A549 (cell line): ENCODE measurements around the gene TTN. TPM values are rescaled to one million over a fixed set of nuclear protein-coding genes. Genes with fewer than 3 reads are reported as not detected.

Source experiments
- ATAC-seq, 2 experiments: fragments of 200-7000 bp in 1 of 2; fragments of >200 bp in 1 of 2; cut with Nextera tagmentation in 1 of 2; cut with Tn5 transposase in 1 of 2; 3 replicates each; pipeline versions ENCODE4 v1.8.0 to v1.9.1; 2018 to 2020; ENCODE audit warnings: mild to moderate bottlenecking in 1 of 2, moderate library complexity in 1 of 2
- CTCF ChIA-PET: fragments of 300-600 bp; sonication (Branson Sonifier 250); formaldehyde crosslinking; extraction: SDS; loops from one replicate; lab custom pipeline; 2021; ENCODE audit warnings: antibody characterized with exemption, inconsistent platforms; lab: Yijun Ruan, JAX
- POLR2A ChIA-PET: fragments of 350-600 bp; formaldehyde crosslinking; extraction: SDS; loops from one replicate; lab custom pipeline; 2021; ENCODE audit warnings: antibody characterized with exemption, inconsistent platforms; lab: Yijun Ruan, JAX
- DNase-seq, 2 experiments: peaks; one replicate each; pipeline versions ENCODE4 v3.0.0 to v3.0.0-alpha.2; 2011 to 2016; ENCODE audit warnings: low read depth in 1 of 2, low spot score in 1 of 2
- FAIRE-seq: peaks from 2 replicates; lab custom pipeline; 2011; peaks lifted over from hg19 to GRCh38; lab: Jason Lieb, UNC
- H3K27ac ChIP-seq, 2 experiments: fragments of >200 bp; sonication (Bioruptor Twin); formaldehyde crosslinking; 3 replicates each; pipeline ENCODE4 v1.5.1; 2016 to 2017
- H3K4me1 ChIP-seq: fragments of >200 bp; sonication (Bioruptor Twin); formaldehyde crosslinking; 3 replicates; pipeline ENCODE4 v1.6.1; 2016
- H3K4me2 ChIP-seq: fragments of >200 bp; sonication (Bioruptor Twin); formaldehyde crosslinking; 3 replicates; pipeline ENCODE4 v1.6.1; 2016
- H3K4me3 ChIP-seq: fragments of >200 bp; sonication (Bioruptor Twin); formaldehyde crosslinking; 3 replicates; pipeline ENCODE4 v1.5.1; 2016
- H3K9me3 ChIP-seq: fragments of >200 bp; sonication (Bioruptor Twin); formaldehyde crosslinking; 3 replicates; pipeline ENCODE4 v1.6.1; 2016
- ATOH8 ChIP-seq: fragments of 250-450 bp; sonication (Bioruptor Pico); IDR thresholded peaks from 2 replicates; pipeline ENCODE4 v1.5.0; 2020; ENCODE audit warnings: low read depth, mild to moderate bottlenecking, moderate library complexity
- BCL3 ChIP-seq: fragments of >200 bp; sonication (Bioruptor Twin); formaldehyde crosslinking; IDR thresholded peaks from 3 replicates; pipeline ENCODE4 v1.6.1; 2016
- EHMT2 ChIP-seq: fragments of 200-600 bp; sonication (generic); IDR thresholded peaks from 2 replicates; pipeline ENCODE4 v1.6.1; 2016; ENCODE audit warnings: antibody characterized with exemption, low read depth, mild to moderate bottlenecking, moderate library complexity
- ESRRA ChIP-seq: fragments of 150-350 bp; IDR thresholded peaks from 2 replicates; pipeline ENCODE4 v1.6.1; 2014; ENCODE audit warnings: mild to moderate bottlenecking, low read length, borderline replicate concordance
- FOSB ChIP-seq: fragments of 250-450 bp; sonication (Bioruptor Pico); IDR thresholded peaks from 2 replicates; pipeline ENCODE4 v1.5.0; 2020; ENCODE audit warnings: mild to moderate bottlenecking, moderate library complexity
- FOXS1 ChIP-seq: fragments of 250-450 bp; sonication (Bioruptor Pico); IDR thresholded peaks from 2 replicates; pipeline ENCODE4 v1.5.0; 2020; ENCODE audit warnings: mild to moderate bottlenecking, moderate library complexity
- HDAC2 ChIP-seq: fragments of 200-600 bp; sonication (generic); IDR thresholded peaks from 2 replicates; pipeline ENCODE4 v1.6.1; 2016
- HEYL ChIP-seq: fragments of 250-450 bp; sonication (Bioruptor Pico); IDR thresholded peaks from 2 replicates; pipeline ENCODE4 v1.8.0; 2021; ENCODE audit warnings: mild to moderate bottlenecking, moderate library complexity
- HMGXB4 ChIP-seq: fragments of 250-450 bp; sonication (Bioruptor Pico); IDR thresholded peaks from 2 replicates; pipeline ENCODE4 v1.5.0; 2021; ENCODE audit warnings: mild to moderate bottlenecking, moderate library complexity, borderline replicate concordance
- HOXB13 ChIP-seq: fragments of 250-450 bp; sonication (Bioruptor Pico); IDR thresholded peaks from 2 replicates; pipeline ENCODE4 v1.5.0; 2020; ENCODE audit warnings: low read depth, mild to moderate bottlenecking, moderate library complexity
- HOXB5 ChIP-seq: fragments of 250-450 bp; sonication (Bioruptor Pico); IDR thresholded peaks from 2 replicates; pipeline ENCODE4 v1.5.0; 2020; ENCODE audit warnings: mild to moderate bottlenecking, moderate library complexity
- KDM5A ChIP-seq: fragments of 200-600 bp; sonication (generic); IDR thresholded peaks from 2 replicates; pipeline ENCODE4 v1.6.1; 2016; ENCODE audit warnings: antibody characterized with exemption, mild to moderate bottlenecking
- MAZ ChIP-seq: fragments of 150-350 bp; IDR thresholded peaks from 2 replicates; pipeline ENCODE4 v1.6.1; 2014; ENCODE audit warnings: antibody characterized with exemption, low read depth, low read length, borderline replicate concordance
- MYC ChIP-seq: IDR thresholded peaks from 2 replicates; pipeline ENCODE4 v1.6.1; 2012; ENCODE audit warnings: mild to moderate bottlenecking, inconsistent platforms, low read length, improper control_type of control experiment, borderline replicate concordance
- NPAS2 ChIP-seq: fragments of 250-450 bp; sonication (Bioruptor Pico); IDR thresholded peaks from 2 replicates; pipeline ENCODE4 v1.8.0; 2022; ENCODE audit warnings: mild to moderate bottlenecking, moderate library complexity, borderline replicate concordance
- NR3C1 ChIP-seq: fragments of >200 bp; sonication (Bioruptor Twin); formaldehyde crosslinking; IDR thresholded peaks from 3 replicates; pipeline ENCODE4 v1.6.1; 2017
- PHF8 ChIP-seq: fragments of 200-600 bp; sonication (generic); IDR thresholded peaks from 2 replicates; pipeline ENCODE4 v1.6.1; 2016; ENCODE audit warnings: low read depth, mild to moderate bottlenecking, antibody characterized with exemption, moderate library complexity, borderline replicate concordance
- RARB ChIP-seq: fragments of 250-450 bp; sonication (Bioruptor Pico); IDR thresholded peaks from 2 replicates; pipeline ENCODE4 v1.8.0; 2021; ENCODE audit warnings: mild to moderate bottlenecking, moderate library complexity
- RCOR1 ChIP-seq: fragments of 150-350 bp; IDR thresholded peaks from 2 replicates; pipeline ENCODE4 v1.6.1; 2014; ENCODE audit warnings: antibody characterized with exemption, low read length, low read depth
- TFCP2L1 ChIP-seq: fragments of 250-450 bp; sonication (Bioruptor Pico); IDR thresholded peaks from 2 replicates; pipeline ENCODE4 v1.5.0; 2021; ENCODE audit warnings: mild to moderate bottlenecking
- ZFP36 ChIP-seq: fragments of 450-650 bp; IDR thresholded peaks from 2 replicates; pipeline ENCODE4 v1.6.1; 2014; ENCODE audit warnings: borderline replicate concordance; ENCODE audit not compliant: partially characterized antibody
- ZNF302 ChIP-seq: fragments of 250-450 bp; sonication (Bioruptor Pico); IDR thresholded peaks from 2 replicates; pipeline ENCODE4 v1.9.0; 2021; ENCODE audit warnings: inconsistent platforms, mild to moderate bottlenecking, moderate library complexity
- WGBS: methylation state at CpG from one replicate; pipeline ENCODE4 v1.1.6; 2017; ENCODE audit errors: missing lambda C conversion rate; 5-methylcytosine and 5-hydroxymethylcytosine counted together
- polyA plus RNA-seq, 4 experiments: library from polyadenylated mRNA; depleted of rRNA in 3 of 4; stranded (reverse); fragments of >200 nt; fragmentation: RNase III in 1 of 4; extraction: RNeasy Plus Mini Kit Qiagen cat#74134 plus additional on column Dnase treatment in 1 of 4; gene quantifications; 2 replicates in 3 of 4; 3 replicates in 1 of 4; pipeline ENCODE4 v1.2.3, GENCODE V29; 2011 to 2017
- TF ChIP-seq, protein P1 (sequence below): fragments of 150-350 bp; IDR thresholded peaks from 2 replicates; pipeline ENCODE4 v1.6.1; 2014; ENCODE audit warnings: low read depth, mild to moderate bottlenecking, low read length
- TF ChIP-seq, protein P2 (sequence below): fragments of 450-650 bp; IDR thresholded peaks from 2 replicates; pipeline ENCODE4 v1.6.1; 2014; ENCODE audit warnings: antibody characterized with exemption

Gene TTN
- polyA plus RNA-seq, 2 of the 4 experiments (the other 2 are of a cell fraction): under 0.01 TPM; not detected in 1

GRCh38 chr2:178530131-178530530 lies 277.1 kb downstream of the TTN start:
- TF ChIP-seq HEYL (CRISPR knock-in tag) (no peak), HOXB13 (CRISPR knock-in tag) (no peak), MAZ (no peak), NR3C1 (no peak)
- TF ChIP-seq, protein P1, sequence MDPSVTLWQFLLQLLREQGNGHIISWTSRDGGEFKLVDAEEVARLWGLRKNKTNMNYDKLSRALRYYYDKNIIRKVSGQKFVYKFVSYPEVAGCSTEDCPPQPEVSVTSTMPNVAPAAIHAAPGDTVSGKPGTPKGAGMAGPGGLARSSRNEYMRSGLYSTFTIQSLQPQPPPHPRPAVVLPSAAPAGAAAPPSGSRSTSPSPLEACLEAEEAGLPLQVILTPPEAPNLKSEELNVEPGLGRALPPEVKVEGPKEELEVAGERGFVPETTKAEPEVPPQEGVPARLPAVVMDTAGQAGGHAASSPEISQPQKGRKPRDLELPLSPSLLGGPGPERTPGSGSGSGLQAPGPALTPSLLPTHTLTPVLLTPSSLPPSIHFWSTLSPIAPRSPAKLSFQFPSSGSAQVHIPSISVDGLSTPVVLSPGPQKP: no peak
- TF ChIP-seq, protein P2, sequence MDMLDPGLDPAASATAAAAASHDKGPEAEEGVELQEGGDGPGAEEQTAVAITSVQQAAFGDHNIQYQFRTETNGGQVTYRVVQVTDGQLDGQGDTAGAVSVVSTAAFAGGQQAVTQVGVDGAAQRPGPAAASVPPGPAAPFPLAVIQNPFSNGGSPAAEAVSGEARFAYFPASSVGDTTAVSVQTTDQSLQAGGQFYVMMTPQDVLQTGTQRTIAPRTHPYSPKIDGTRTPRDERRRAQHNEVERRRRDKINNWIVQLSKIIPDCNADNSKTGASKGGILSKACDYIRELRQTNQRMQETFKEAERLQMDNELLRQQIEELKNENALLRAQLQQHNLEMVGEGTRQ: no peak
- no peaks in the 10 kb centered on the region for H3K4me1 ChIP-seq
- ATAC-seq: no peak
- 67% methylated on average over 2 of the region's 2 CpGs for WGBS
- CTCF ChIA-PET: no interaction called here
- H3K9me3 ChIP-seq: no peaks in the 10 kb centered on the region
- H3K4me2 ChIP-seq: no peak overlapping the region
- no peak for DNase-seq
- no peak overlapping the region for H3K27ac ChIP-seq
- no peak for FAIRE-seq
- H3K4me3 ChIP-seq: no peak overlapping the region
- POLR2A ChIA-PET: no interaction called here

GRCh38 chr2:178529194-178529593 lies 278.0 kb downstream of the TTN start:
- Histone ChIP-seq H3K4me3 (no peak overlapping the region), H3K4me2 (no peak overlapping the region), H3K27ac (no peak overlapping the region), H3K9me3 (no peaks in the 10 kb centered on the region), H3K4me1 (no peaks in the 10 kb centered on the region)
- no peak for DNase-seq
- no peak for FAIRE-seq
- POLR2A ChIA-PET: no interaction called here
- CTCF ChIA-PET: no interaction called here
- WGBS: 76% methylated on average over 2 of the region's 2 CpGs
- no peak for TF ChIP-seq MYC
- no peak for TF ChIP-seq HMGXB4 (CRISPR knock-in tag)
- TF ChIP-seq FOXS1 (CRISPR knock-in tag): no peak
- no peak for TF ChIP-seq ESRRA
- no peak for TF ChIP-seq TFCP2L1
- TF ChIP-seq HEYL (CRISPR knock-in tag): no peak
- TF ChIP-seq ZNF302: no peak
- TF ChIP-seq FOSB (CRISPR knock-in tag): no peak
- no peak for TF ChIP-seq HOXB5 (CRISPR knock-in tag)
- no peak for TF ChIP-seq ZFP36
- no peak for TF ChIP-seq KDM5A
- no peak for TF ChIP-seq ATOH8
- TF ChIP-seq HDAC2: no peak
- TF ChIP-seq NR3C1: no peak
- TF ChIP-seq RARB: no peak
- no peak for TF ChIP-seq PHF8
- no peak for TF ChIP-seq BCL3
- no peak for TF ChIP-seq RCOR1
- no peak for TF ChIP-seq EHMT2
- TF ChIP-seq NPAS2: no peak
- no peak for ATAC-seq
